Measurements from ENCODE around the gene FUNDC1.
"Not testable (repeated sequence)": the region's sequence is repeated elsewhere in the genome, so short reads cannot be mapped to it uniquely, and the experiment has no call there.

FUNDC1 gene

GRCh38 chrX:44568196-44568595 lies 25.5 kb upstream of the FUNDC1 start:
- no peaks in the 10 kb centered on the region for H3K9me3 ChIP-seq (replicated peaks; ENCODE audit: insufficient read depth, low read length)
- H4K20me1 ChIP-seq (ENCODE audit: insufficient read depth, low read length) = no peaks in the 10 kb centered on the region
- DNase-seq = no peak
- H3K9ac ChIP-seq (ENCODE audit: low read length) = no peak overlapping the region
- no peaks in the 10 kb centered on the region for H3F3A ChIP-seq (ENCODE audit: insufficient read depth, low read length)
- no peaks in the 10 kb centered on the region for H3K27me3 ChIP-seq (replicated peaks; ENCODE audit: insufficient read depth, low read length)
- TF ChIP-seq EZH2 (optimal IDR thresholded peaks at IDR 0.05; ENCODE audit: low read depth, low read length) (no peak), EZH2phosphoT487 (IDR thresholded peaks at IDR 0.05; ENCODE audit: low read length) (no peak), CTCF (IDR thresholded peaks at IDR 0.05; ENCODE audit: low read length) (no peak)
- H3K4me2 ChIP-seq (ENCODE audit: low read depth, low read length) = no peak overlapping the region
- H3K36me3 ChIP-seq (replicated peaks; ENCODE audit: insufficient read depth, low read length) = no peaks in the 10 kb centered on the region
- H2AFZ ChIP-seq (ENCODE audit: low read length) = no peak overlapping the region
- H3K4me1 ChIP-seq (ENCODE audit: low read length) = no peaks in the 10 kb centered on the region
- H3K27ac ChIP-seq (ENCODE audit: low read length) = no peak overlapping the region
- no peak overlapping the region for H3K4me3 ChIP-seq (ENCODE audit: low read length)
- no peaks in the 10 kb centered on the region for H3K79me2 ChIP-seq (ENCODE audit: low read length)
- no peaks in the 10 kb centered on the region for H3K9me2 ChIP-seq (replicated peaks; ENCODE audit: insufficient read depth, low read length)

- H3K4me2 ChIP-seq (ENCODE audit: low read depth, low read length); H3K27me3 ChIP-seq (replicated peaks; ENCODE audit: insufficient read depth, low read length); H3K27ac ChIP-seq (ENCODE audit: low read length); H3K9me3 ChIP-seq (replicated peaks; ENCODE audit: insufficient read depth, low read length); DNase-seq; H3F3A ChIP-seq (ENCODE audit: insufficient read depth, low read length); H4K20me1 ChIP-seq (ENCODE audit: insufficient read depth, low read length); H3K79me2 ChIP-seq (ENCODE audit: low read length); H3K9me2 ChIP-seq (replicated peaks; ENCODE audit: insufficient read depth, low read length); H3K4me3 ChIP-seq (ENCODE audit: low read length); H3K4me1 ChIP-seq (ENCODE audit: low read length); H2AFZ ChIP-seq (ENCODE audit: low read length); H3K9ac ChIP-seq (ENCODE audit: low read length); H3K36me3 ChIP-seq (replicated peaks; ENCODE audit: insufficient read depth, low read length): not testable (repeated sequence)
These were observed 19.2 kb upstream of the FUNDC1 start for GRCh38 chrX:44561896-44562295.

- Histone ChIP-seq H4K20me1 (ENCODE audit: insufficient read depth, low read length) (no peaks in the 10 kb centered on the region), H3K4me3 (ENCODE audit: low read length) (no peak overlapping the region), H2AFZ (ENCODE audit: low read length) (no peak overlapping the region), H3K27me3 (replicated peaks; ENCODE audit: insufficient read depth, low read length) (no peaks in the 10 kb centered on the region), H3K9me3 (replicated peaks; ENCODE audit: insufficient read depth, low read length) (no peaks in the 10 kb centered on the region), H3K9ac (ENCODE audit: low read length) (no peak overlapping the region), H3K36me3 (replicated peaks; ENCODE audit: insufficient read depth, low read length) (no peaks in the 10 kb centered on the region), H3F3A (ENCODE audit: insufficient read depth, low read length) (no peaks in the 10 kb centered on the region), H3K4me1 (ENCODE audit: low read length) (no peaks in the 10 kb centered on the region), H3K4me2 (ENCODE audit: low read depth, low read length) (no peak overlapping the region), H3K79me2 (ENCODE audit: low read length) (no peaks in the 10 kb centered on the region), H3K9me2 (replicated peaks; ENCODE audit: insufficient read depth, low read length) (no peaks in the 10 kb centered on the region), H3K27ac (ENCODE audit: low read length) (no peak overlapping the region)
- no peak for TF ChIP-seq CTCF (IDR thresholded peaks at IDR 0.05; ENCODE audit: low read length)
- no peak for DNase-seq
These were observed 7.9 kb upstream of the FUNDC1 start for GRCh38 chrX:44550563-44550962.

- not testable (repeated sequence) for H3K9ac ChIP-seq (ENCODE audit: low read length); H3K9me3 ChIP-seq (replicated peaks; ENCODE audit: insufficient read depth, low read length); H3K4me1 ChIP-seq (ENCODE audit: low read length); H3K9me2 ChIP-seq (replicated peaks; ENCODE audit: insufficient read depth, low read length); H3K79me2 ChIP-seq (ENCODE audit: low read length); H3K4me3 ChIP-seq (ENCODE audit: low read length); H3F3A ChIP-seq (ENCODE audit: insufficient read depth, low read length); H3K36me3 ChIP-seq (replicated peaks; ENCODE audit: insufficient read depth, low read length); H2AFZ ChIP-seq (ENCODE audit: low read length); DNase-seq; H3K27me3 ChIP-seq (replicated peaks; ENCODE audit: insufficient read depth, low read length); H3K4me2 ChIP-seq (ENCODE audit: low read depth, low read length); H4K20me1 ChIP-seq (ENCODE audit: insufficient read depth, low read length); H3K27ac ChIP-seq (ENCODE audit: low read length)
These were observed 2.8 kb upstream of the FUNDC1 start for GRCh38 chrX:44545454-44545853.
